ENCODE results near the gene TMEM221.

TMEM221 gene

GRCh38 chr19:17431417-17431816, 17.1 kb downstream of the TMEM221 start:
- no peaks in the 10 kb centered on the region for H3K36me3 ChIP-seq (ENCODE audit: insufficient read depth, low read length)
- no peaks in the 10 kb centered on the region for H3K27me3 ChIP-seq (ENCODE audit: control insufficient read depth in 1 of 2, insufficient read depth in 2 of 2, low read length in 2 of 2)
- no peaks in the 10 kb centered on the region for H3K4me1 ChIP-seq (ENCODE audit: insufficient read depth, low read length)
- no peak overlapping the region for H3K4me3 ChIP-seq (ENCODE audit: low read depth in 1 of 2, low read length in 2 of 2)
- H3K27ac ChIP-seq (ENCODE audit: low read depth, low read length), result no peak overlapping the region
- H3K9me3 ChIP-seq (ENCODE audit: low read length), result no peaks in the 10 kb centered on the region
- H3K9ac ChIP-seq (ENCODE audit: low read length), result no peak overlapping the region

- Histone ChIP-seq H3K36me3 (ENCODE audit: insufficient read depth, low read length) (no peaks in the 10 kb centered on the region), H3K9ac (ENCODE audit: low read length) (no peak overlapping the region), H3K9me3 (ENCODE audit: low read length) (no peaks in the 10 kb centered on the region), H3K27me3 (ENCODE audit: control insufficient read depth in 1 of 2, insufficient read depth in 2 of 2, low read length in 2 of 2) (no peaks in the 10 kb centered on the region), H3K4me1 (ENCODE audit: insufficient read depth, low read length) (no peaks in the 10 kb centered on the region), H3K4me3 (ENCODE audit: low read depth in 1 of 2, low read length in 2 of 2) (no peak overlapping the region), H3K27ac (ENCODE audit: low read depth, low read length) (no peak overlapping the region)
These were observed 18.8 kb downstream of the TMEM221 start for GRCh38 chr19:17429641-17430113.

- no peak overlapping the region for H3K9ac ChIP-seq (ENCODE audit: low read length)
- H3K36me3 ChIP-seq (ENCODE audit: insufficient read depth, low read length), result no peaks in the 10 kb centered on the region
- H3K9me3 ChIP-seq (ENCODE audit: low read length), result no peaks in the 10 kb centered on the region
- no peaks in the 10 kb centered on the region for H3K27me3 ChIP-seq (ENCODE audit: control insufficient read depth in 1 of 2, insufficient read depth in 2 of 2, low read length in 2 of 2)
- no peak overlapping the region for H3K4me3 ChIP-seq (ENCODE audit: low read depth in 1 of 2, low read length in 2 of 2)
- no peak overlapping the region for H3K27ac ChIP-seq (ENCODE audit: low read depth, low read length)
- H3K4me1 ChIP-seq (ENCODE audit: insufficient read depth, low read length), result no peaks in the 10 kb centered on the region
These were observed 23.6 kb downstream of the TMEM221 start for GRCh38 chr19:17424743-17425365.

- Histone ChIP-seq H3K27me3 (ENCODE audit: control insufficient read depth in 1 of 2, insufficient read depth in 2 of 2, low read length in 2 of 2) (no peaks in the 10 kb centered on the region), H3K4me3 (ENCODE audit: low read depth in 1 of 2, low read length in 2 of 2) (no peak overlapping the region), H3K36me3 (ENCODE audit: insufficient read depth, low read length) (no peaks in the 10 kb centered on the region), H3K9me3 (ENCODE audit: low read length) (no peaks in the 10 kb centered on the region), H3K27ac (ENCODE audit: low read depth, low read length) (no peak overlapping the region), H3K4me1 (ENCODE audit: insufficient read depth, low read length) (peaks cover 6% of the 10 kb centered on the region), H3K9ac (ENCODE audit: low read length) (no peak overlapping the region)
These were observed 24.8 kb downstream of the TMEM221 start for GRCh38 chr19:17423429-17424208.

GRCh38 chr19:17421942-17422341, 26.5 kb downstream of the TMEM221 start:
- Histone ChIP-seq H3K4me1 (ENCODE audit: insufficient read depth, low read length) (peaks cover 6% of the 10 kb centered on the region), H3K9ac (ENCODE audit: low read length) (no peak overlapping the region), H3K36me3 (ENCODE audit: insufficient read depth, low read length) (no peaks in the 10 kb centered on the region), H3K4me3 (ENCODE audit: low read depth in 1 of 2, low read length in 2 of 2) (no peak overlapping the region), H3K27ac (ENCODE audit: low read depth, low read length) (no peak overlapping the region), H3K9me3 (ENCODE audit: low read length) (no peaks in the 10 kb centered on the region), H3K27me3 (ENCODE audit: control insufficient read depth in 1 of 2, insufficient read depth in 2 of 2, low read length in 2 of 2) (no peaks in the 10 kb centered on the region)

GRCh38 chr19:17420475-17420924, 28.0 kb downstream of the TMEM221 start:
- peak overlapping the region; percentile 68 to 86 for H3K4me3 ChIP-seq (ENCODE audit: low read depth in 1 of 2, low read length in 2 of 2)
- H3K36me3 ChIP-seq (ENCODE audit: insufficient read depth, low read length), result no peaks in the 10 kb centered on the region
- H3K4me1 ChIP-seq (ENCODE audit: insufficient read depth, low read length), result peaks cover 6% of the 10 kb centered on the region
- H3K9me3 ChIP-seq (ENCODE audit: low read length), result no peaks in the 10 kb centered on the region
- H3K27me3 ChIP-seq (ENCODE audit: control insufficient read depth in 1 of 2, insufficient read depth in 2 of 2, low read length in 2 of 2), result no peaks in the 10 kb centered on the region
- peak overlapping the region; percentile 27 for H3K27ac ChIP-seq (ENCODE audit: low read depth, low read length)
- H3K9ac ChIP-seq (ENCODE audit: low read length), result no peak overlapping the region

- H3K27me3 ChIP-seq (ENCODE audit: control insufficient read depth in 1 of 2, insufficient read depth in 2 of 2, low read length in 2 of 2), result no peaks in the 10 kb centered on the region
- no peak within 1 kb of the TSS for H3K9ac ChIP-seq (ENCODE audit: low read length)
- H3K36me3 ChIP-seq (ENCODE audit: insufficient read depth, low read length), result no peaks in the 10 kb centered on the region
- H3K4me1 ChIP-seq (ENCODE audit: insufficient read depth, low read length), result peaks cover 6% of the 10 kb centered on the region
- peak within 1 kb of the TSS; percentile 68 to 86 for H3K4me3 ChIP-seq (ENCODE audit: low read depth in 1 of 2, low read length in 2 of 2)
- no peaks in the 10 kb centered on the region for H3K9me3 ChIP-seq (ENCODE audit: low read length)
- peak within 1 kb of the TSS; percentile 74 for H3K27ac ChIP-seq (ENCODE audit: low read depth, low read length)
These were observed 28.6 kb downstream of the TMEM221 start, which contains the start of gene MVB12A for GRCh38 chr19:17419621-17420474. TSS of gene MVB12A (plus strand) at chr19:17420047. CDS start at chr19:17420136, 89 bp downstream.

- no peak overlapping the region for H3K9ac ChIP-seq (ENCODE audit: low read length)
- H3K27me3 ChIP-seq (ENCODE audit: control insufficient read depth in 1 of 2, insufficient read depth in 2 of 2, low read length in 2 of 2), result no peaks in the 10 kb centered on the region
- H3K4me1 ChIP-seq (ENCODE audit: insufficient read depth, low read length), result peaks cover 6% of the 10 kb centered on the region
- no peaks in the 10 kb centered on the region for H3K36me3 ChIP-seq (ENCODE audit: insufficient read depth, low read length)
- peak overlapping the region in 1 of 2 donors; percentile 37 for H3K4me3 ChIP-seq (ENCODE audit: low read depth in 1 of 2, low read length in 2 of 2)
- no peaks in the 10 kb centered on the region for H3K9me3 ChIP-seq (ENCODE audit: low read length)
- H3K27ac ChIP-seq (ENCODE audit: low read depth, low read length), result peak overlapping the region; percentile 74
These were observed 29.3 kb downstream of the TMEM221 start for GRCh38 chr19:17419154-17419620.

- Histone ChIP-seq H3K36me3 (ENCODE audit: insufficient read depth, low read length) (no peaks in the 10 kb centered on the region), H3K4me3 (ENCODE audit: low read depth in 1 of 2, low read length in 2 of 2) (peak overlapping the region in 1 of 2 donors; percentile 37), H3K9me3 (ENCODE audit: low read length) (no peaks in the 10 kb centered on the region), H3K27ac (ENCODE audit: low read depth, low read length) (no peak overlapping the region), H3K4me1 (ENCODE audit: insufficient read depth, low read length) (peaks cover 6% of the 10 kb centered on the region), H3K9ac (ENCODE audit: low read length) (no peak overlapping the region), H3K27me3 (ENCODE audit: control insufficient read depth in 1 of 2, insufficient read depth in 2 of 2, low read length in 2 of 2) (no peaks in the 10 kb centered on the region)
These were observed 29.8 kb downstream of the TMEM221 start for GRCh38 chr19:17418710-17419109.

GRCh38 chr19:17415121-17415520, 33.3 kb downstream of the TMEM221 start:
- no peak overlapping the region for H3K4me3 ChIP-seq (ENCODE audit: low read depth in 1 of 2, low read length in 2 of 2)
- H3K27ac ChIP-seq (ENCODE audit: low read depth, low read length), result no peak overlapping the region

GRCh38 chr19:17414097-17414496, 34.4 kb downstream of the TMEM221 start:
- Histone ChIP-seq H3K9ac (ENCODE audit: low read length) (no peak overlapping the region), H3K4me1 (ENCODE audit: insufficient read depth, low read length) (peaks cover 11% of the 10 kb centered on the region), H3K9me3 (ENCODE audit: low read length) (no peaks in the 10 kb centered on the region), H3K27ac (ENCODE audit: low read depth, low read length) (no peak overlapping the region), H3K36me3 (ENCODE audit: insufficient read depth, low read length) (no peaks in the 10 kb centered on the region), H3K27me3 (ENCODE audit: control insufficient read depth in 1 of 2, insufficient read depth in 2 of 2, low read length in 2 of 2) (no peaks in the 10 kb centered on the region), H3K4me3 (ENCODE audit: low read depth in 1 of 2, low read length in 2 of 2) (no peak overlapping the region)

More at GRCh38 chr19:17415121-17415520, 33.3 kb downstream of the TMEM221 start:
- Histone ChIP-seq H3K27me3 (ENCODE audit: control insufficient read depth in 1 of 2, insufficient read depth in 2 of 2, low read length in 2 of 2) (no peaks in the 10 kb centered on the region), H3K9ac (ENCODE audit: low read length) (no peak overlapping the region), H3K36me3 (ENCODE audit: insufficient read depth, low read length) (no peaks in the 10 kb centered on the region), H3K9me3 (ENCODE audit: low read length) (no peaks in the 10 kb centered on the region), H3K4me1 (ENCODE audit: insufficient read depth, low read length) (peaks cover 12% of the 10 kb centered on the region)

Measured in muscle layer of colon (tissue), 2 donors.